ENCODE results near the gene TSGA10IP. TPM values are rescaled to one million over a fixed set of nuclear protein-coding genes. Genes with fewer than 3 reads are reported as not detected.

Gene TSGA10IP
- total and polyA plus RNA-seq, 2 experiments from 2014 or later: 1.6 to 2.0 TPM

DNA sequence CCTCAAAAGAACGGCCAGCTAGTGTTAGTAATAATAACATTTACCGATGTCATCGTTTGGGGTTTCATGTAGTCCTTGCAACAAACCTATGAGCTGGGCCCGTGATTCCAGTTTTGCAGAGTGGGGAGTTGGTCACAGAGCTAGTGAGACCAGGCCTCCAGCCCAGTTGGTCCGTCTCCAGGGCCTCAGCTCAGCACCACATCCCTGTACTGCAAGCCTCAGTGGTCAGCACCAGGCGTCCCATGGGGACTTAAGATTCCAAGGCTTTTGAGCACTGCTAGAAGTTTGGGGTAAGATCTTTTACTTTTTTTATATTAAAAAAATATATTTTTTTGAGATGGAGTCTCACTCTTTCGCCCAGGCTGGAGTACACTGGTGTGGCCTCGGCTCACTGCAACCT, 1.1 kb upstream of the TSGA10IP start:
- Histone ChIP-seq H3F3A (replicated peaks; ENCODE audit: low read depth) (peaks cover 6% of the 10 kb centered on the region; the same call in 1 of the 2 replicates), H3K4me3 (no peak overlapping the region), H3K36me3 (ENCODE audit: insufficient read depth) (no peaks in the 10 kb centered on the region), H3K9me2 (ENCODE audit: insufficient read depth) (no peaks in the 10 kb centered on the region), H3K4me1 (ENCODE audit: insufficient read depth) (peaks cover 20% of the 10 kb centered on the region), H3K27ac (ENCODE audit: low read depth) (no peak overlapping the region), H3K79me2 (replicated peaks; ENCODE audit: insufficient read depth) (no peaks in the 10 kb centered on the region), H2AFZ (no peak overlapping the region), H3K27me3 (ENCODE audit: insufficient read depth) (no peaks in the 10 kb centered on the region), H3K4me2 (no peak overlapping the region), H4K20me1 (replicated peaks; ENCODE audit: insufficient read depth) (no peaks in the 10 kb centered on the region)
- peaks cover 35% of the 10 kb centered on the region for H3K4me1 Mint-ChIP-seq
- no peak overlapping the region; the same call in 2 of the 3 replicates for H3K4me3 Mint-ChIP-seq
- peaks cover 11% of the 10 kb centered on the region for H3K27me3 Mint-ChIP-seq (ENCODE audit: insufficient read depth, low read depth, poor library complexity)
- TF ChIP-seq ZNF331 (CRISPR knock-in tag; IDR thresholded peaks at IDR 0.05; ENCODE audit: low read depth) (no peak), STAT1 (IDR thresholded peaks at IDR 0.05; ENCODE audit: unreplicated experiment) (no peak), ZNF114 (CRISPR knock-in tag; IDR thresholded peaks at IDR 0.05) (no peak), POLR2AphosphoS5 (IDR thresholded peaks at IDR 0.05; ENCODE audit: low read depth) (no peak), CREB1 (CRISPR knock-in tag; IDR thresholded peaks at IDR 0.05; ENCODE audit: low read depth) (no peak), NANOG (IDR thresholded peaks at IDR 0.05; ENCODE audit: borderline replicate concordance) (no peak), EZH2phosphoT487 (IDR thresholded peaks at IDR 0.05; ENCODE audit: unreplicated experiment) (no peak), JUNB (IDR thresholded peaks at IDR 0.05; ENCODE audit: unreplicated experiment) (no peak), EZH2 (IDR thresholded peaks at IDR 0.05; ENCODE audit: low read depth, unreplicated experiment) (no peak)
- TF ChIP-seq, protein P1, sequence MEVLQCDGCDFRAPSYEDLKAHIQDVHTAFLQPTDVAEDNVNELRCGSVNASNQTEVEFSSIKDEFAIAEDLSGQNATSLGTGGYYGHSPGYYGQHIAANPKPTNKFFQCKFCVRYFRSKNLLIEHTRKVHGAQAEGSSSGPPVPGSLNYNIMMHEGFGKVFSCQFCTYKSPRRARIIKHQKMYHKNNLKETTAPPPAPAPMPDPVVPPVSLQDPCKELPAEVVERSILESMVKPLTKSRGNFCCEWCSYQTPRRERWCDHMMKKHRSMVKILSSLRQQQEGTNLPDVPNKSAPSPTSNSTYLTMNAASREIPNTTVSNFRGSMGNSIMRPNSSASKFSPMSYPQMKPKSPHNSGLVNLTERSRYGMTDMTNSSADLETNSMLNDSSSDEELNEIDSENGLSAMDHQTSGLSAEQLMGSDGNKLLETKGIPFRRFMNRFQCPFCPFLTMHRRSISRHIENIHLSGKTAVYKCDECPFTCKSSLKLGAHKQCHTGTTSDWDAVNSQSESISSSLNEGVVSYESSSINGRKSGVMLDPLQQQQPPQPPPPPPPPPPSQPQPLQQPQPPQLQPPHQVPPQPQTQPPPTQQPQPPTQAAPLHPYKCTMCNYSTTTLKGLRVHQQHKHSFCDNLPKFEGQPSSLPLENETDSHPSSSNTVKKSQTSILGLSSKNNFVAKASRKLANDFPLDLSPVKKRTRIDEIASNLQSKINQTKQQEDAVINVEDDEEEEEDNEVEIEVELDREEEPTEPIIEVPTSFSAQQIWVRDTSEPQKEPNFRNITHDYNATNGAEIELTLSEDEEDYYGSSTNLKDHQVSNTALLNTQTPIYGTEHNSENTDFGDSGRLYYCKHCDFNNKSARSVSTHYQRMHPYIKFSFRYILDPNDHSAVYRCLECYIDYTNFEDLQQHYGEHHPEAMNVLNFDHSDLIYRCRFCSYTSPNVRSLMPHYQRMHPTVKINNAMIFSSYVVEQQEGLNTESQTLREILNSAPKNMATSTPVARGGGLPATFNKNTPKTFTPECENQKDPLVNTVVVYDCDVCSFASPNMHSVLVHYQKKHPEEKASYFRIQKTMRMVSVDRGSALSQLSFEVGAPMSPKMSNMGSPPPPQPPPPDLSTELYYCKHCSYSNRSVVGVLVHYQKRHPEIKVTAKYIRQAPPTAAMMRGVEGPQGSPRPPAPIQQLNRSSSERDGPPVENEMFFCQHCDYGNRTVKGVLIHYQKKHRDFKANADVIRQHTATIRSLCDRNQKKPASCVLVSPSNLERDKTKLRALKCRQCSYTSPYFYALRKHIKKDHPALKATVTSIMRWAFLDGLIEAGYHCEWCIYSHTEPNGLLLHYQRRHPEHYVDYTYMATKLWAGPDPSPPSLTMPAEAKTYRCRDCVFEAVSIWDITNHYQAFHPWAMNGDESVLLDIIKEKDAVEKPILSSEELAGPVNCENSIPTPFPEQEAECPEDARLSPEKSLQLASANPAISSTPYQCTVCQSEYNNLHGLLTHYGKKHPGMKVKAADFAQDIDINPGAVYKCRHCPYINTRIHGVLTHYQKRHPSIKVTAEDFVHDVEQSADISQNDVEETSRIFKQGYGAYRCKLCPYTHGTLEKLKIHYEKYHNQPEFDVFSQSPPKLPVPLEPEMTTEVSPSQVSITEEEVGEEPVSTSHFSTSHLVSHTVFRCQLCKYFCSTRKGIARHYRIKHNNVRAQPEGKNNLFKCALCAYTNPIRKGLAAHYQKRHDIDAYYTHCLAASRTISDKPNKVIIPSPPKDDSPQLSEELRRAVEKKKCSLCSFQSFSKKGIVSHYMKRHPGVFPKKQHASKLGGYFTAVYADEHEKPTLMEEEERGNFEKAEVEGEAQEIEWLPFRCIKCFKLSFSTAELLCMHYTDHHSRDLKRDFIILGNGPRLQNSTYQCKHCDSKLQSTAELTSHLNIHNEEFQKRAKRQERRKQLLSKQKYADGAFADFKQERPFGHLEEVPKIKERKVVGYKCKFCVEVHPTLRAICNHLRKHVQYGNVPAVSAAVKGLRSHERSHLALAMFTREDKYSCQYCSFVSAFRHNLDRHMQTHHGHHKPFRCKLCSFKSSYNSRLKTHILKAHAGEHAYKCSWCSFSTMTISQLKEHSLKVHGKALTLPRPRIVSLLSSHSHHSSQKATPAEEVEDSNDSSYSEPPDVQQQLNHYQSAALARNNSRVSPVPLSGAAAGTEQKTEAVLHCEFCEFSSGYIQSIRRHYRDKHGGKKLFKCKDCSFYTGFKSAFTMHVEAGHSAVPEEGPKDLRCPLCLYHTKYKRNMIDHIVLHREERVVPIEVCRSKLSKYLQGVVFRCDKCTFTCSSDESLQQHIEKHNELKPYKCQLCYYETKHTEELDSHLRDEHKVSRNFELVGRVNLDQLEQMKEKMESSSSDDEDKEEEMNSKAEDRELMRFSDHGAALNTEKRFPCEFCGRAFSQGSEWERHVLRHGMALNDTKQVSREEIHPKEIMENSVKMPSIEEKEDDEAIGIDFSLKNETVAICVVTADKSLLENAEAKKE (CRISPR knock-in tag; IDR thresholded peaks at IDR 0.05): no peak
- TF ChIP-seq, protein P2, sequence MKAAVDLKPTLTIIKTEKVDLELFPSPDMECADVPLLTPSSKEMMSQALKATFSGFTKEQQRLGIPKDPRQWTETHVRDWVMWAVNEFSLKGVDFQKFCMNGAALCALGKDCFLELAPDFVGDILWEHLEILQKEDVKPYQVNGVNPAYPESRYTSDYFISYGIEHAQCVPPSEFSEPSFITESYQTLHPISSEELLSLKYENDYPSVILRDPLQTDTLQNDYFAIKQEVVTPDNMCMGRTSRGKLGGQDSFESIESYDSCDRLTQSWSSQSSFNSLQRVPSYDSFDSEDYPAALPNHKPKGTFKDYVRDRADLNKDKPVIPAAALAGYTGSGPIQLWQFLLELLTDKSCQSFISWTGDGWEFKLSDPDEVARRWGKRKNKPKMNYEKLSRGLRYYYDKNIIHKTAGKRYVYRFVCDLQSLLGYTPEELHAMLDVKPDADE (IDR thresholded peaks at IDR 0.05): no peak
- TF ChIP-seq, protein P3, sequence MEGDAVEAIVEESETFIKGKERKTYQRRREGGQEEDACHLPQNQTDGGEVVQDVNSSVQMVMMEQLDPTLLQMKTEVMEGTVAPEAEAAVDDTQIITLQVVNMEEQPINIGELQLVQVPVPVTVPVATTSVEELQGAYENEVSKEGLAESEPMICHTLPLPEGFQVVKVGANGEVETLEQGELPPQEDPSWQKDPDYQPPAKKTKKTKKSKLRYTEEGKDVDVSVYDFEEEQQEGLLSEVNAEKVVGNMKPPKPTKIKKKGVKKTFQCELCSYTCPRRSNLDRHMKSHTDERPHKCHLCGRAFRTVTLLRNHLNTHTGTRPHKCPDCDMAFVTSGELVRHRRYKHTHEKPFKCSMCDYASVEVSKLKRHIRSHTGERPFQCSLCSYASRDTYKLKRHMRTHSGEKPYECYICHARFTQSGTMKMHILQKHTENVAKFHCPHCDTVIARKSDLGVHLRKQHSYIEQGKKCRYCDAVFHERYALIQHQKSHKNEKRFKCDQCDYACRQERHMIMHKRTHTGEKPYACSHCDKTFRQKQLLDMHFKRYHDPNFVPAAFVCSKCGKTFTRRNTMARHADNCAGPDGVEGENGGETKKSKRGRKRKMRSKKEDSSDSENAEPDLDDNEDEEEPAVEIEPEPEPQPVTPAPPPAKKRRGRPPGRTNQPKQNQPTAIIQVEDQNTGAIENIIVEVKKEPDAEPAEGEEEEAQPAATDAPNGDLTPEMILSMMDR (conservative IDR thresholded peaks at IDR 0.05; ENCODE audit: low read depth in 2 of 2): no peak
- TF ChIP-seq, protein P4, sequence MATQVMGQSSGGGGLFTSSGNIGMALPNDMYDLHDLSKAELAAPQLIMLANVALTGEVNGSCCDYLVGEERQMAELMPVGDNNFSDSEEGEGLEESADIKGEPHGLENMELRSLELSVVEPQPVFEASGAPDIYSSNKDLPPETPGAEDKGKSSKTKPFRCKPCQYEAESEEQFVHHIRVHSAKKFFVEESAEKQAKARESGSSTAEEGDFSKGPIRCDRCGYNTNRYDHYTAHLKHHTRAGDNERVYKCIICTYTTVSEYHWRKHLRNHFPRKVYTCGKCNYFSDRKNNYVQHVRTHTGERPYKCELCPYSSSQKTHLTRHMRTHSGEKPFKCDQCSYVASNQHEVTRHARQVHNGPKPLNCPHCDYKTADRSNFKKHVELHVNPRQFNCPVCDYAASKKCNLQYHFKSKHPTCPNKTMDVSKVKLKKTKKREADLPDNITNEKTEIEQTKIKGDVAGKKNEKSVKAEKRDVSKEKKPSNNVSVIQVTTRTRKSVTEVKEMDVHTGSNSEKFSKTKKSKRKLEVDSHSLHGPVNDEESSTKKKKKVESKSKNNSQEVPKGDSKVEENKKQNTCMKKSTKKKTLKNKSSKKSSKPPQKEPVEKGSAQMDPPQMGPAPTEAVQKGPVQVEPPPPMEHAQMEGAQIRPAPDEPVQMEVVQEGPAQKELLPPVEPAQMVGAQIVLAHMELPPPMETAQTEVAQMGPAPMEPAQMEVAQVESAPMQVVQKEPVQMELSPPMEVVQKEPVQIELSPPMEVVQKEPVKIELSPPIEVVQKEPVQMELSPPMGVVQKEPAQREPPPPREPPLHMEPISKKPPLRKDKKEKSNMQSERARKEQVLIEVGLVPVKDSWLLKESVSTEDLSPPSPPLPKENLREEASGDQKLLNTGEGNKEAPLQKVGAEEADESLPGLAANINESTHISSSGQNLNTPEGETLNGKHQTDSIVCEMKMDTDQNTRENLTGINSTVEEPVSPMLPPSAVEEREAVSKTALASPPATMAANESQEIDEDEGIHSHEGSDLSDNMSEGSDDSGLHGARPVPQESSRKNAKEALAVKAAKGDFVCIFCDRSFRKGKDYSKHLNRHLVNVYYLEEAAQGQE (IDR thresholded peaks at IDR 0.05; ENCODE audit: unreplicated experiment): no peak
- ATAC-seq: no peak
- H3K36me3 Mint-ChIP-seq (ENCODE audit: low read depth): peaks cover 2% of the 10 kb centered on the region; the same call in 1 of the 3 replicates
- no peak for DNase-seq (ENCODE audit: low spot score)
- H3K9me3 Mint-ChIP-seq: no peaks in the 10 kb centered on the region
- no peak overlapping the region for H3K27ac Mint-ChIP-seq
